GM19455 (cell line): ENCODE results near the gene ZNF277.
"Not testable (repeated sequence)": the region's sequence is repeated elsewhere in the genome, so short reads cannot be mapped to it uniquely, and the experiment has no call there.

Experiments used
- ATAC-seq: cut with Tn5 transposase; IDR thresholded peaks from one replicate; pipeline ENCODE4 v1.9.1; 2021; ENCODE audit not compliant: unreplicated experiment

The ZNF277 gene

GRCh38 chr7:112288301-112288700 is 81.8 kb downstream of the ZNF277 start:
- no peak for ATAC-seq

GRCh38 chr7:112290065-112290464 is 83.6 kb downstream of the ZNF277 start:
- no peak for ATAC-seq

GRCh38 chr7:112292162-112292561 is 85.7 kb downstream of the ZNF277 start:
- ATAC-seq = no peak

- no peak for ATAC-seq
Measured at GRCh38 chr7:112293416-112293815, 86.9 kb downstream of the ZNF277 start.

- ATAC-seq = no peak
Measured at GRCh38 chr7:112296432-112296831, 89.9 kb downstream of the ZNF277 start.

GRCh38 chr7:112297681-112298080 is 91.2 kb downstream of the ZNF277 start:
- no peak for ATAC-seq

GRCh38 chr7:112298543-112299100 is 92.1 kb downstream of the ZNF277 start:
- ATAC-seq = no peak

GRCh38 chr7:112300072-112300471 is 93.6 kb downstream of the ZNF277 start:
- no peak for ATAC-seq

- ATAC-seq = no peak
Measured at GRCh38 chr7:112300831-112301407, 94.4 kb downstream of the ZNF277 start.

GRCh38 chr7:112302566-112302965 is 96.1 kb downstream of the ZNF277 start:
- ATAC-seq = no peak

GRCh38 chr7:112306903-112307302 is 100.4 kb downstream of the ZNF277 start:
- ATAC-seq = no peak

GRCh38 chr7:112307506-112307905 is 101.0 kb downstream of the ZNF277 start:
- ATAC-seq = no peak

- no peak for ATAC-seq
Measured at GRCh38 chr7:112308974-112309373, 102.5 kb downstream of the ZNF277 start.

GRCh38 chr7:112316803-112317202 is 110.3 kb downstream of the ZNF277 start:
- not testable (repeated sequence) for ATAC-seq

- no peak for ATAC-seq
Measured at GRCh38 chr7:112322070-112322469, 115.6 kb downstream of the ZNF277 start.

GRCh38 chr7:112327566-112327965 is 121.1 kb downstream of the ZNF277 start:
- no peak for ATAC-seq

- no peak for ATAC-seq
Measured at GRCh38 chr7:112331492-112331891, 125.0 kb downstream of the ZNF277 start.

- no peak for ATAC-seq
Measured at GRCh38 chr7:112334366-112334765, 127.9 kb downstream of the ZNF277 start.

GRCh38 chr7:112336261-112336660 is 129.8 kb downstream of the ZNF277 start:
- ATAC-seq = no peak

- no peak for ATAC-seq
Measured at GRCh38 chr7:112336936-112337576, 130.6 kb downstream of the ZNF277 start.

- ATAC-seq = no peak
Measured at GRCh38 chr7:112337892-112338291, 131.4 kb downstream of the ZNF277 start.

GRCh38 chr7:112338786-112339185 is 132.3 kb downstream of the ZNF277 start:
- no peak for ATAC-seq

- ATAC-seq = no peak
Measured at GRCh38 chr7:112341464-112341863, 135.0 kb downstream of the ZNF277 start.
